Left hindlimb (tissue), 1 donor: ENCODE measurements around the gene PHLDB3.
A peak's percentile ranks its signal among the peaks of the same experiment; 100 is the strongest.
"Not testable (repeated sequence)": the region's sequence is repeated elsewhere in the genome, so short reads cannot be mapped to it uniquely, and the experiment has no call there.

ENCODE experiments used
- DNase-seq: peaks from one replicate; pipeline ENCODE4 v3.0.0-alpha.2; 2018

Gene PHLDB3

DNA sequence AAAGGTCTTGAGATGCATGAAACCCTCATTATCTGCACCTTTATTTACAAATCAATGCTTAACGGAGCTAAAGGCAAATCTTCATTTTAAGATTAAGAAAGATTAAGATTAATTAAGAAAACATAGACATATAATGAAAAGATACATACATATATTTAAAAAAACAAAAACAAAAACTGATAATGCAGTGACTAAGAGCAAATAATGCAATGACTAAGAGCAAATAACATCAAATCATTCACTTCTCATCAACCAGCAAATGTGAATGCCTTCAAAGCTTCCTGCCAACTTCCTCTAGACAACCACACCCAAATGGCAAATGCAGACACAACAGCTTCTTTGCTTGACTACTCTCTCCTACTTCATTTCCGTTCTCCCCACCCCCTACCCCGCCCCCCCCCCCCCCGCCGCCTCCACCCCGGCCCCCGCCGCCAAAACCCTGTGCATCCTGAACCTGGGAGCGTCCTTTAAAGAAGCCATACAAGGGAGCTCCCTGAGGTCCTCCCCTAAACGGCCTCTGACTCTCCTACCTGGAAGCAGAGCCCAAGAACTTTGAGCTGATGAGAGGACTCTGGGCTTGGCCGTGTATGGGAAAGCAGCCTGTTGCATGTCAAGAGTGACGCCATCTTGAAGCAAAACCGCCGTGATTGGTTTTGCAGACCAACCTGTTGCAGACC, 65.4 kb downstream of the PHLDB3 start:
- no peak for DNase-seq

- peak; percentile 78 for DNase-seq
Observed at GRCh38 chr19:43438291-43439031, 66.1 kb downstream of the PHLDB3 start.

- no peak for DNase-seq
Observed at GRCh38 chr19:43437712-43438111, 66.8 kb downstream of the PHLDB3 start.

GRCh38 chr19:43437284-43437683, 67.3 kb downstream of the PHLDB3 start:
- DNase-seq: not testable (repeated sequence)

- DNase-seq: no peak
Observed at GRCh38 chr19:43435775-43436174, 68.8 kb downstream of the PHLDB3 start.

- DNase-seq: no peak
Observed at GRCh38 chr19:43433689-43434088, 70.9 kb downstream of the PHLDB3 start.

- DNase-seq: no peak
Observed at GRCh38 chr19:43433358-43433673, 71.2 kb downstream of the PHLDB3 start.

DNA sequence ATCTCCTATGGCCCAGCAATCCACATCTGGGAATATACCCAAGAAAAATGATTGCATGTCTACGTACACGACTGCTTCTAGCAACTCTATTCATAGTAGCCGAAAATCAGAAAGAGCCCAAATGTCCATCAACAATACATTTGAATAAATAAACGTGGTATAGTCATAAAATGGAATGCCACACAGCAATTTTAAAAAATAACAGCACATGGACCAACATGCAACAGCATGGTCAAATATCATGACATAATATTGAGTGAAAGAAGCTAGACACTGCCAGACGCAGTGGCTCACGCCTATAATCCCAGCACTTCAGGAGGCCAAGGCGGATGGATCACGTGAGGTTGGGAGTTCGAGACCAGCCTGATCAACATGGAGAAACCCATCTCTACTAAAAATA, 73.6 kb downstream of the PHLDB3 start:
- DNase-seq: no peak

DNA sequence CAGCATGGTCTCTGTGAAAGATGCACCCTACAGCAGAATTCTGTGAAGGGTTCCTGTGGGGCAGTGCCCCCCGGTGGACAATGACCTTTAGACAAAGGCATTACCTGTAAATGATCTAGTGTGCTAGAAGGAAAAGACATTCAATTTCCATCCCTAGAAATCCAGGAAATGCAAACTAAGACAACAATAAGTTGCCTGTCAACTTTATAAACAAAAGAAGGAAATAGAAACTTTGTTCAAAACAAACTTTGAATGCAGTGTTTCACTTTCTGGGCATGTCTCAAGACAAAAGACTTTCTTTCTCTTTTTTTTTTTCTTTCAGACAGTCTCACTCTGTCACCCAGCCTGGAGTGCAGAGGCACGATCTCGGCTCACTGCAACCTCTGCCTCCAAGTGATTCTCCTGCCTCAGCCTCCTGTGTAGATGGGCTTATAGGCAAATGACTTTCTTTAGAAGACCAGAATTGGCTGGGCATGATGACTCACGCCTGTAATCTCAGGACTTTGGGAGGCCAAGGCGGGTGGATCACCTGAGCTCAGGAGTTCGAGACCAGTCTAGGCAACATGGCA, 74.3 kb downstream of the PHLDB3 start:
- no peak for DNase-seq

GRCh38 chr19:43429395-43429794, 75.2 kb downstream of the PHLDB3 start:
- no peak for DNase-seq

GRCh38 chr19:43425567-43426392, 78.8 kb downstream of the PHLDB3 start:
- no peak for DNase-seq
